OCI-LY1 (cell line): ENCODE results near the gene MCC.

ENCODE experiments used
- CTCF ChIP-seq: fragments of 200-600 bp; sonication (generic), shearing (Covaris generic); IDR thresholded peaks from 2 replicates; pipeline ENCODE4 v1.5.1; 2017; ENCODE audit warnings: mild to moderate bottlenecking, antibody characterized with exemption, low read length, moderate library complexity, mixed read lengths
- EZH2 ChIP-seq: fragments of 200-600 bp; sonication (generic), shearing (Covaris generic); IDR thresholded peaks from 2 replicates; pipeline ENCODE4 v1.8.0; 2017; ENCODE audit warnings: borderline replicate concordance, mixed run types, mild to moderate bottlenecking, antibody characterized with exemption, low read length, moderate library complexity, mixed read lengths

- TF ChIP-seq CTCF (no peak), EZH2 (no peak)
Measured at GRCh38 chr5:113478691-113479090, 9.6 kb downstream of the MCC start.
